ENCODE measurements around the gene ARID3B.

GRCh38 chr15:74608786-74609185 lies 67.8 kb downstream of the ARID3B start:
- TF ChIP-seq POLR2AphosphoS5 (IDR thresholded peaks at IDR 0.05; ENCODE audit: borderline replicate concordance, low read depth, low read length) (no peak), EZH2 (IDR thresholded peaks at IDR 0.05) (no peak)

Measured in SK-N-MC (cell line).